SU-DHL-6 (cell line): Measurements from ENCODE around the gene MASP2.
"Not testable (repeated sequence)": the region's sequence is repeated elsewhere in the genome, so short reads cannot be mapped to it uniquely, and the experiment has no call there.

Experiments
- H2AFZ ChIP-seq: fragments of 200-600 bp; sonication (generic); 2 replicates; pipeline ENCODE4 v1.6.1; 2014; ENCODE audit warnings: low read depth, mild to moderate bottlenecking, moderate library complexity, mixed read lengths, antibody characterized with exemption, low read length; ENCODE audit not compliant: severe bottlenecking
- H3F3A ChIP-seq: fragments of 200-600 bp; shearing (Covaris generic); 2 replicates; pipeline ENCODE4 v1.6.0; 2016; ENCODE audit warnings: antibody characterized with exemption, mild to moderate bottlenecking; ENCODE audit not compliant: insufficient read depth
- H3K27ac ChIP-seq: fragments of 200-600 bp; sonication (generic); 2 replicates; pipeline ENCODE4 v1.5.1; 2016; ENCODE audit warnings: low read depth, mild to moderate bottlenecking, low read length, moderate library complexity, mixed read lengths
- H3K27me3 ChIP-seq: fragments of 200-600 bp; sonication (generic), shearing (Covaris generic); 2 replicates; pipeline ENCODE4 v1.6.0; 2014; ENCODE audit warnings: mild to moderate bottlenecking, low read length
- H3K36me3 ChIP-seq: fragments of 200-600 bp; sonication (generic); 2 replicates; pipeline ENCODE4 v1.6.1; 2014; ENCODE audit warnings: mild to moderate bottlenecking, low read length, mixed read lengths
- H3K4me2 ChIP-seq: fragments of 300-600, 200-600 bp; shearing (Covaris generic), sonication (generic); 2 replicates; pipeline ENCODE4 v1.6.0; 2014; ENCODE audit warnings: low read length, low read depth, mild to moderate bottlenecking; ENCODE audit not compliant: poor library complexity, severe bottlenecking
- H3K4me3 ChIP-seq: fragments of 200-600 bp; sonication (generic); 2 replicates; pipeline ENCODE4 v1.5.1; 2014; ENCODE audit warnings: antibody characterized with exemption, low read length, mild to moderate bottlenecking, mixed read lengths; ENCODE audit not compliant: insufficient read depth, poor library complexity, severe bottlenecking
- H3K79me2 ChIP-seq: fragments of 200-600 bp; sonication (generic); 2 replicates; pipeline ENCODE4 v1.6.1; 2014; ENCODE audit warnings: mild to moderate bottlenecking, low read length, moderate library complexity; ENCODE audit not compliant: insufficient read depth
- H3K9ac ChIP-seq: fragments of 200-600 bp; sonication (generic); 2 replicates; pipeline ENCODE4 v1.7.0; 2014; ENCODE audit warnings: mild to moderate bottlenecking, low read length
- H3K9me2 ChIP-seq: fragments of 200-600 bp; sonication (generic); replicated peaks from 2 replicates; pipeline ENCODE4 v1.6.1; 2014; ENCODE audit warnings: low read length; ENCODE audit not compliant: insufficient read depth
- H3K9me3 ChIP-seq: fragments of 200-600 bp; sonication (generic); 2 replicates; pipeline ENCODE4 v1.6.1; 2014; ENCODE audit warnings: low read length, mixed read lengths; ENCODE audit not compliant: insufficient read depth
- H4K20me1 ChIP-seq: fragments of 200-600 bp; sonication (generic); 2 replicates; pipeline ENCODE4 v1.6.1; 2014; ENCODE audit warnings: low read depth, mild to moderate bottlenecking, antibody characterized with exemption, low read length, moderate library complexity, mixed read lengths
- EZH2phosphoT487 ChIP-seq: fragments of 200-600 bp; sonication (generic), shearing (Covaris generic); conservative IDR thresholded peaks from 2 replicates; pipeline ENCODE4 v1.6.1; 2018; ENCODE audit warnings: mild to moderate bottlenecking, antibody characterized with exemption, low read length, moderate library complexity, mixed read lengths
- TF ChIP-seq, protein P1 (sequence below): fragments of 200-600 bp; sonication (generic); IDR thresholded peaks from one replicate; pipeline ENCODE4 v1.5.1; 2017; ENCODE audit warnings: antibody characterized with exemption, mild to moderate bottlenecking, low read length, moderate library complexity; ENCODE audit not compliant: insufficient read depth, poor library complexity, severe bottlenecking

MASP2 gene

GRCh38 chr1:11053758-11054137 is 6.7 kb upstream of the MASP2 start:
- Histone ChIP-seq H3K79me2 (peaks cover 9% of the 10 kb centered on the region), H3K9me2 (no peaks in the 10 kb centered on the region), H3K9me3 (no peaks in the 10 kb centered on the region), H3K4me3 (no peak overlapping the region), H3K27ac (no peak overlapping the region), H3K36me3 (0 out of 2 replicates have a peak, but pooled peaks cover 4% of the 10 kb centered on the region), H4K20me1 (no peaks in the 10 kb centered on the region), H3K9ac (no peak overlapping the region), H2AFZ (no peak overlapping the region), H3K27me3 (no peaks in the 10 kb centered on the region), H3F3A (peaks cover 5% of the 10 kb centered on the region; the same call in 1 of the 2 replicates), H3K4me2 (no peak overlapping the region)
- no peak for TF ChIP-seq EZH2phosphoT487
- TF ChIP-seq, protein P1, sequence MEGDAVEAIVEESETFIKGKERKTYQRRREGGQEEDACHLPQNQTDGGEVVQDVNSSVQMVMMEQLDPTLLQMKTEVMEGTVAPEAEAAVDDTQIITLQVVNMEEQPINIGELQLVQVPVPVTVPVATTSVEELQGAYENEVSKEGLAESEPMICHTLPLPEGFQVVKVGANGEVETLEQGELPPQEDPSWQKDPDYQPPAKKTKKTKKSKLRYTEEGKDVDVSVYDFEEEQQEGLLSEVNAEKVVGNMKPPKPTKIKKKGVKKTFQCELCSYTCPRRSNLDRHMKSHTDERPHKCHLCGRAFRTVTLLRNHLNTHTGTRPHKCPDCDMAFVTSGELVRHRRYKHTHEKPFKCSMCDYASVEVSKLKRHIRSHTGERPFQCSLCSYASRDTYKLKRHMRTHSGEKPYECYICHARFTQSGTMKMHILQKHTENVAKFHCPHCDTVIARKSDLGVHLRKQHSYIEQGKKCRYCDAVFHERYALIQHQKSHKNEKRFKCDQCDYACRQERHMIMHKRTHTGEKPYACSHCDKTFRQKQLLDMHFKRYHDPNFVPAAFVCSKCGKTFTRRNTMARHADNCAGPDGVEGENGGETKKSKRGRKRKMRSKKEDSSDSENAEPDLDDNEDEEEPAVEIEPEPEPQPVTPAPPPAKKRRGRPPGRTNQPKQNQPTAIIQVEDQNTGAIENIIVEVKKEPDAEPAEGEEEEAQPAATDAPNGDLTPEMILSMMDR, result no peak

- no peaks in the 10 kb centered on the region for H3K9me3 ChIP-seq
- peaks cover 5% of the 10 kb centered on the region; the same call in 1 of the 2 replicates for H3F3A ChIP-seq
- H3K36me3 ChIP-seq, result 0 out of 2 replicates have a peak, but pooled peaks cover 4% of the 10 kb centered on the region
- H3K4me3 ChIP-seq, result no peak overlapping the region
- no peak overlapping the region for H3K27ac ChIP-seq
- TF ChIP-seq, protein P1, result no peak
- TF ChIP-seq EZH2phosphoT487, result no peak
- 0 out of 2 replicates have a peak, but pooled peaks cover 3% of the 10 kb centered on the region for H3K79me2 ChIP-seq
- H4K20me1 ChIP-seq, result no peaks in the 10 kb centered on the region
- H3K27me3 ChIP-seq, result no peaks in the 10 kb centered on the region
- H3K9me2 ChIP-seq, result no peaks in the 10 kb centered on the region
- no peak overlapping the region for H3K4me2 ChIP-seq
- no peak overlapping the region for H3K9ac ChIP-seq
- no peak overlapping the region for H2AFZ ChIP-seq
Observed at GRCh38 chr1:11052839-11053757, 6.1 kb upstream of the MASP2 start.

GRCh38 chr1:11051781-11052511 is 4.9 kb upstream of the MASP2 start:
- H3K27me3 ChIP-seq, result no peaks in the 10 kb centered on the region
- no peak overlapping the region for H3K4me2 ChIP-seq
- H3K9me3 ChIP-seq, result no peaks in the 10 kb centered on the region
- no peaks in the 10 kb centered on the region for H4K20me1 ChIP-seq
- no peak overlapping the region for H3K9ac ChIP-seq
- H3K27ac ChIP-seq, result no peak overlapping the region
- H3K4me3 ChIP-seq, result no peak overlapping the region
- no peak for TF ChIP-seq EZH2phosphoT487
- H3K79me2 ChIP-seq, result no peaks in the 10 kb centered on the region
- no peak overlapping the region for H2AFZ ChIP-seq
- H3K9me2 ChIP-seq, result no peaks in the 10 kb centered on the region
- H3F3A ChIP-seq, result peaks cover 5% of the 10 kb centered on the region; the same call in 1 of the 2 replicates
- H3K36me3 ChIP-seq, result 0 out of 2 replicates have a peak, but pooled peaks cover 4% of the 10 kb centered on the region

- H3K9ac ChIP-seq, H3K36me3 ChIP-seq, H2AFZ ChIP-seq, H3K79me2 ChIP-seq, H3K27ac ChIP-seq, H3F3A ChIP-seq, H3K4me2 ChIP-seq, H3K27me3 ChIP-seq, H4K20me1 ChIP-seq, H3K4me3 ChIP-seq, H3K9me2 ChIP-seq, H3K9me3 ChIP-seq: not testable (repeated sequence)
Observed at GRCh38 chr1:11051121-11051520, 4.1 kb upstream of the MASP2 start.
